GM18868 (cell line): Measurements from ENCODE around the gene SERGEF.

ENCODE experiments used
- ATAC-seq: cut with Tn5 transposase; IDR thresholded peaks from one replicate; pipeline ENCODE4 v1.9.1; 2021; ENCODE audit warnings: mild to moderate bottlenecking, moderate library complexity; ENCODE audit not compliant: unreplicated experiment

SERGEF gene

DNA sequence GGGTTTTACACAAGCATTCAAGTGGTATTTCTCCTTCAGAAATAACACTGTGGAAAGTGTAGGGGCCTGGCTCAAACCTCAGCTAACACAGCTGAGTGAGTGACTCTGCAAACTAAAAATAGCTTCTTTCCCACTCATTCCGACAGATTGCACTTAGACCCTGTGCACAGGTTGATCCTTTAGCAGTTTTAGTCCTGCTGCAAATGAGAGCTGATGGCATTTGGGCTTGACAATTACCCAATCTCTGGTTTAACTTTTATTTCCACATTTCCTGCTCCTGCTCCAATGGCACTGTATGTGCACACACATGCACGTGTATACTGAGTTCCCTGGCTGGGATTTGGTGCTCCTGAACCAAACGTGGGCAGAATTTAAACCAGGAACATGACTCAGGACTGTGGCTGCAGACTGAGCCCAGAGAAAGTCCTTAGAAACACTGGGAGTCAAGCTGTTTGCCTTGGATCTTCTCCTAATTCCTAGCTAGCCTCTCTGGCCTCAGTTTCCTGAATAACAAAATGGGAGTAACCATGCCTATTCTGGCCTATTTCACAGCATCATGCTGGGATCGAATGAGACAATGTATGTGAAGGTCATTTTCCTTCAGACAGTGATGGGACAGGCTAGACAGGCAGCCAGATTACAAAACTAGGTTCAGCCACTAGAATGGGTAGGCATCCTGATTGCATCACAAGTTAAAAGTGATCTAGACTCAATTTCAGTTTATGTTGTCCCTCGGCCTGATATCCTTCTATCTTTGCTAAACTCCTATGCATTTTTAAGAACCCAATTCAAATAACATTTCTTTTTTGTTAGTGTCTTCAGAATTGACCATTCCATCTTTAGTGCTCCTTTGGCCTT, 58.2 kb downstream of the SERGEF start:
- no peak for ATAC-seq

DNA sequence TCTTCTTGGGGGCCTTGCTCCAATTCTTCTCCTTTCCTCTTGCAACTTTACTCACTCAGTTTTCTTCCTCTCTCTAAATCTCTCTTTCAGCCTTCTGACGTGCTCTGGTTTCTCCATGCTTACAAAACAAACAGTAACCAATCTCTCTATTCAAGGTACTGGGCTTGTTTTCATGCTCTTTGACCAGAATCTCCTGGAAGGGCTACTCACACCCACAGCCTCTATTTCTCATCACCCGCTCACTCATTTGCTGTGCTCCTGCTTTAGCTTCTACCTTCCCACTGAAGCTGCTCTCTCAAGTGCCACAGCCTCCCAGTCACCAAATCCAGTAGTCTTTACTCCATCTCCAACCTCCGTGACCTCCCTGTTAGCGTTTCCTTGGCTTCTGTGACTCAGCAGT, 60.4 kb downstream of the SERGEF start:
- ATAC-seq, result no peak

DNA sequence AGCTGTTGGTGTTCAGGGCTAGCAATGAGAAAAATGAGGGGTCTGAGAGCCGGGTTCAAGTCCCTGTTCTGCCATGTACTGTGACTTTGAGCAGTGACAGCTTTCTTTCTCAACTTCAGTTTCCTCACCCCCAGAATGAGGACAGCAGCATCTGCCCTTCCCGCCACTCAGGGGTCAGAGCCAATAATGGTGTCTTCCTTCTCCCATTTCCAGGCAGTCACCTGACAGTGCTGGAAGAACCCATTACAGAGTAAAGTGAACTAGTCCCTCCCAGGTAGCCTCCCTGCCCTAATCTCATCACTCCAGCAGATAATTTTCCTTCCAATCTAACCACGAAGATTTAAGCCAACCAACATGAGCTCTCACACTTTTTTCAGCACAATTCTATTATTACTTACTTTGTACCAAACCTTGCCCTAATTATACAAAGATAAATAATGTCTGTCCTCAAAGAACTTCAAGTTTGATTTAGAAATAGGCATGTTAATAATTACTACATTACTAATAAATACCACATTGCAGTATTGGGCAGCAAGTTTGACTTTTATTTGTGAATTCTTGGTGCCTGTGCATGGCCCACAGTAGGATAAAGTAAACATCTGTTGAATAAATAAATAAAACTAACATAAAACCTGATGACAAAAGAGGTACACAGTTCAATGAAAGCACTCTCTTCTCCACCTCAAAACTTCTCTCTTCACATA, 61.0 kb downstream of the SERGEF start:
- no peak for ATAC-seq

DNA sequence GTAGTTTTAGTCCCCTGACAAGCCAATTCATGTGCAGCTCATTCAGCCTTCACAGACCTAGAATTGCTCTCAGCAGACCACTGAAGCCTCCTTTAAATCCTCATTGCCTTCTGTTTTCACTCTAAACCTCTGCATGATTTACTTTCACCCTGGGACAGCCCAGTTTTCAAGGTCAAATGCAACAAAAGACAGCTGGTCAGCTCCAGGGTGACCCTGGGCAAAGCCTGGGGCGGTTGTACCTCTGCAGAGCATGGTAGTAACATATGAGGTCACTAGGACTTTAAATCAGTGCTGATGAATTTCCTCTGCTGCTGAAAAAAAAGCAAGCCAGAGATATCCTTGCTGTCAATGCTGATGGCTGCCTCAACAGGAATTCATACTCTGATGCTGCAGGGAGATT, 62.2 kb downstream of the SERGEF start:
- ATAC-seq, result no peak

DNA sequence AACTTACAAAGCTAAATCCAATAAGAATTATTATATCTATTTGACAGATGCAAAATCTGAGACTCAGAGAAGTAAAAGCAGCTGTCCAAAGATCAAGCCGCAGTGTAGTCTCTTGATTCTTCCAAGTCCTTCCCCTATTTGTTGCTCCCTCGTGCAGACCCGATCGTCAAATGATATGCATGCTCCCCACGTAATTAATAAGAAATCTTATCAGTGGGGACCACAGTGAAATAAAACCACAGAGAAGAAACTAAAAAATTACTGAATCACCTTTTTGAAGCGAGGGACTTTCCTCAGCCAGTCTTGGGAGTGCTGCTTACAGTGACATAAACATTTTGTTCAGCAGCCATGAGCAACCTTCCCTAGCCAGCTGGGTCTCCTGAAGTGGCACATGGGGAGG, 64.6 kb downstream of the SERGEF start:
- no peak for ATAC-seq

DNA sequence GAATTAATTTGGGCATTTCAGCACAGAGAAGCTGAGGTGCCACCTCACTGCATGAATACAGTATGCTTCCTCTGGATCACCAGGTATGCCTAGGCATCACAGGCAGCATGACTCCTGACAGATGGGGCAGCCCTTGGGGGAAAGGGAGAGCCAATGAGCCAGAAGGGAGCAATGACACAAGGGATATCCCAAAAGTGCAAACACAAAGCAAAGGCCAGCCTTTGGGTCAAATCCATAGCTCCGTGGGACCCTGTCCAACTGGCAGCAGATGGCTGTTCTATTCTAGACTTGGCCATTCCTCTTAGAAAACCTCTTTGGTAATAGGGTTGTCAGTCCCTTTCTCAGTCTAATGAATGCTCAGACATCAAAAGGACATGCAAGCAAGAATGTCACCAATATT, 73.3 kb downstream of the SERGEF start:
- no peak for ATAC-seq

DNA sequence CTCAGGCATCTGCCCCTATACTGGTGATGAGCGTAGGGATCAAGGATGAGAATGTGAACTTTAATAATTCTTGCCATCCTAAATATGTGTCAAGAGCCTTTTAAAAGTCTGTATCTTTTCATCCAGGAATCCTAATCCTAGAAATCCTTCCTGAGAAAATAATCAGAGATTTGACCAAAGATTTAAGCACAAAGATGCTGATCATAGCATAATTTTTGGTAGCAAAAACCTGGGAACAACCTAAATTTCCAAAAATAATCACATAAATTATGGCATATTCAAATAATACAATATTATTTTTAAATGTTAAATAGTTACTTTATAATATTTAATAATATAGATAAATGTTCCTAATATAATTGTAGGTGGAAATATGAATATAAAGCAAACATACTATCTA, 76.1 kb downstream of the SERGEF start:
- no peak for ATAC-seq

DNA sequence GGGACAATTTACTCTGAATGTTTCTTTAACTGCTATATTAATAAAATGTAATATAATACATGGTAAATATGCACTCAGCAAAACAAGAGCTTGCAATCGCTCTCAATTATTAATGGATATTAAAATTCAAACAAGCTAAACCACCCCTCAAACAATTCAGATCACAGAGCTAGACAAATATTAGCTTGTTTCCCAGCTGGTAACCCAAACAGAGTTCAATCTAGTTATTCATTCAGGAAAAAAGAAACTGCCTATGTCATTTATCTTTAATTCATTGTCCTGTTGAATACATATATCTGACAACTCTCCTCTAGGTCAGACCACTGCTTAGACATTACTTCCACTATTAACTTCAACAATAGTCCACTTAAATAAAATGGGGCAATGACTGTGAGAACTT, 78.7 kb downstream of the SERGEF start:
- no peak for ATAC-seq

DNA sequence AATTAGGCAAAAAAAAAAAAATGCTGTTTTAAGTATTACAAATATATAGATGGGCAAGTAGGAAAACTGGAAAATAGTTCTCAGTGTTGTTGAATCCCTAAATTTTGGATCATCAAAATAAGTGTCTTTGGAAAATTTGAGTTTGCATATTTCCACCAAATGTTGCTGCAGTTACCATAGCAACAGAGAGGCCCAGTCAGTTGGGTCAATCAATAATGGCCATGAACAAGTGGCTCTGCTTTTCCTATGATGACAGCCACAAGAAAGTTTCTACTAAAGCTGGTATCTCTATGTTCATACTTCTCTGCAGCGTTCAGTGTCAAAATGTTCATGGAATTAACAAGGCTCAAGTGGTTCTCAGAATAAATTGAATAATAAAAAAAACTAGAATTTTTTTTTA, 79.1 kb downstream of the SERGEF start:
- no peak for ATAC-seq

DNA sequence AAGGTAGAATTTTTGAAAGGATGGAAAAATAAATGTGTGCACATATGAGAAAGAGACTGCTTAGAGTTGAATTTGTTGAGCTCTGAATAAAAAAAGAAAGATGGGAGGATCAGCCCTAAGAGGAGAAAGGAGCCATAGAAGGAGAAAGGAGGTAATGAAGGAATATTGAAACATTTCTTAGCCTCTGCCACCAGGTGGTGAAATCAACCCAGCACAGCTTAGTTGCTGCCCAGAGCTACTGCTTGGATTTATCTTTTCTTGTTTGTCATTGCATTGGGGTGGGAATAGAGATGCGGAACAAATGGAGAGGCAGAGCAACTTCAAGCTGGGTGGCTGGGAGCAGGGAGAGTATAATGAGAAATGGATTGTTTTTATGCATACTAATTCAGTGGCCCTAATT, 80.4 kb downstream of the SERGEF start:
- ATAC-seq, result no peak

DNA sequence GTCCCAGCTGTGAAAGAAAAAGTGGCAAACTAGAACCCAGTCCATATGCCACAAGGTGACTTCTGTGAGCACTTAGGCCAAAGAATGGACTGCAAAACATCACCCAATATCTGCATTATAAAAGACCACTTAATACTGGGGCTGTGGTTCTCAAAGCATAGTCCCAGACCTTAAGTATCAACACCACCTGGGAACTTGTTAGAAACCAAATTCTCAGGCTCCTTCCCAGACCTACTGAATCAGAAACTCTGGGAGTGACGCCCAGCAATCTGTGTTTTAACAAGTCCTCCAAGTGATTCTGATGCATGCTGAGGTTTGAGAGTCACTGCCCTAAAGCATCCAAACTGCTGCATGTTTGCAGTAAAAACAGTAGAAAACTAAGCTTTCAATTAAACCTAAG, 81.3 kb downstream of the SERGEF start:
- ATAC-seq, result no peak

DNA sequence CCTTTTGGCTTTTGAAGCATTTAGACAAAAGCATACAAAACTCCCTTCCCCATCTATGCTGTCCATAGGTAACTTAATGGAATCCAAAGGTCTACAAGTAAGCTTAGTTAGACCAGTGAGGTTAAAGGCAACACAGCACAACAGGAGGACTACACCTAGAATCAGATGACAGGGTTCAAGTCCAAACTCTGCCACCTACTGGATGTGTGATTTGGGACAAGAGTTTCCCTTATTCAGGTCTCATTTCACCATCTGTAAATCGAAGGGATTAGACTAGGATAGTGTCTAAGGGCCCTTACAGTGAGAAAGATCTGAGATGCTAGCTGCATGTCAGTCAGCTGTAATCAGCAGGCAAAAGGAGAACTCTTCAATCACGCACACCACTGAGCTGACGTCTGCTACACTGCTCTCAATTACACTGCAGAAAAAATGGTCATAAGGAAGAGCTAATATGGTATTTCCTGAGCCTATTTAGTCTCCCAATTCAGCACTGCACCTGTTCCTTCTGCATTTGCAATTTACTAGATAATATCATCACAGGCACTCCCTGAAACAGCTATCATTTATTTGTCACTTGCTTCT, 82.2 kb downstream of the SERGEF start:
- no peak for ATAC-seq

DNA sequence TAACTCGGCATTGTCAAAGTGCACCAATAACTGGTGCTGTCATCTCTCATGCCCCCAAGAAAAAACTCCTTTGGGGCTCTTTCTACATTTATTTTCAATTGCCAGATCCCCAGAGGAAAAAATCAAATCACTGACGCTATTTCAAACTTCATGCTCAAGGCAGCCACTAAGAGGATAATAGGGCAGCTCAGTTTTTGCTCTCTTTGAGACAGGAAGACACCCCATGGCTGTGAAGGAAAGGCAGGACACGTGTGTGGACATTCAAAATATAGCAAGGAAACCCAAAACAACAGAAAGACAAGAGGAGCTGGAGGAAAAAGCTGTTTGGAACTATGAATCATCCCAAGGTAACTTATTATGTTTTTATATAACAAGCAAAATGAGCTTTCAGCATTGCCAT, 83.7 kb downstream of the SERGEF start:
- ATAC-seq, result no peak

DNA sequence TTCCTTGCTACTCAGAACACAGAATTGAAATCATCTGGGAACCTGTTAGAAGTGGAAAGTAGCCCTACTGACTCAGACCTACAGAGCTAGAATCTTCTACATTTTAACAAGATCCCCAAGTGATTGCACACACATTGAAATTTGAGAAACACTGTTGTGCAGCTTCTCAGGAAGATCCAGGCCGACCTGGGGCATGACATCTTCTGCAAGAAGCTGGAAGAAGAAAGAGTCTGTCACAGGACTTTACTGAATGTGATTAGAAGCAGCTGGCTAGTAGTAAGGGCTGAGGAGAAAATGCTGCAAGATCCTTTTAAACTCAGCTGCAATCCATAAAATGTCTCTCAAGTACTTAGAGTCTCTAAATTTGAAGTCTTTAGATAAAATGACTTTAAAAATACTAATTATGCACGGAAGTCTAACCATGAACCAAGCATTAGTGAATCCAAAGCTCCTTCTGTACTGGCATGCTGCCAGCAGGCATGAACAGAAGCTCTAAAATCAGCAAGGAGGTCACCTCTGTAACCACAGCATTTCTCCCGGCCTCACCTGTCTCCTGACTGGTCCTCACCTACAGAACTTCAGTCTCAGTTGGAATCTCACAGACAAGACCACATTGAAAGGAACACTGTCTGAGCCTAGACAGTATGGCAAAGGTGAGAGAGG, 85.0 kb downstream of the SERGEF start:
- ATAC-seq, result no peak

DNA sequence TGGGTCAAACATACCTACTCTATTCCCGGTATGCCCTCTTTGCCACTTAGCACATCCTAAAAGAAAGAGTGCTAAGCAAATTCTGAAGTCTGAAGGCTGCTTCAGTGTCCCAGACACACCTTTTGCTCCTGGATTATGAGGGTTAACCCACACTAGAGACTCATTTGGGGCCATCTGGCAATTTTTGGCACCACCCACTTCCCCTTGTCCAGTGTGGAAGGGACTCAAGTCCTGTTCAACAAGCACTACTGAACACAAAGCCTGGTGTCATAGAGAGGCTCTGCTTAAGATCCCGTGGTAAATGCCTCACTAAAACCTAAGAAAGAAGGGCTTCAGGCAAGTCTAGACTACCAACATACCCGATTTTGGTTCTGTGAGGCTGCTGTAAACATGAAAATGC, 85.8 kb downstream of the SERGEF start:
- ATAC-seq, result no peak

DNA sequence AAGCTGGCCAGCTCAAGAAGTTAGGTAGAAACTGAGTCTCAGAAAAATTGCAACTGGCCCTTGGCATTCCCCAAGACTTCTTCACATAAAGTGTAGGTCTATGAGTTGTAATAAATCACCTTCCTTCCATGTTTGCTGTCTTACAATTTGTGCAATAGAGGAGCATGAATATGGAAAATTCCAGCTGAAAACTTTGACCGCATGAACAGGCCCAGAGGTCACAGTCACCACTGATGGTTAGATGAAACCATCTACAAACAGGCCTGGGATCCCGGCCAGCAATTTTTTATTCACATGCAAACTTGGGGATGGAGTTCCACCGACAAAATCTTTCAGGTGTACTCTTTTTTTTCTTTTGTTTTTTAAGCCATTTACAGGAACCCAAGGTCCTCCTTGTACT, 88.1 kb downstream of the SERGEF start:
- no peak for ATAC-seq

DNA sequence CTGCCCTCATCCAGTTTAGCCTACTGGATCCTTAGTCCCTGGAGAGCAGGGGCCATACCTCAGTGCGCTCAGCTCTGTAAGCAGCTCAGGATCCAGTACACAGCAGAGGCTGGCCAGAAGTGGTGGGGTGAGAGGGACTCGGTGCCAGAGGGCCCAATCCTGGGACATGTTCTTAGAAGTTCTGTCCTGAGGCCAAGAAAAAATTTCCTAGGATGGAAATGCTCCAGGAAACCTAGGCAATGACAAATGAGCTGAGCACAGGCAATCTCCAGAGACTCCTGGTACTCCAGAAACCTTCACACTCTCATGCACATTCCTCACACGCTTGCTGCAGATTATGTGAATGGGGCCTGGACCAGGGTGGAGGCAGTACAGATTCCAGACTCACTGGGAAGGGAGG, 89.6 kb downstream of the SERGEF start:
- ATAC-seq, result no peak

DNA sequence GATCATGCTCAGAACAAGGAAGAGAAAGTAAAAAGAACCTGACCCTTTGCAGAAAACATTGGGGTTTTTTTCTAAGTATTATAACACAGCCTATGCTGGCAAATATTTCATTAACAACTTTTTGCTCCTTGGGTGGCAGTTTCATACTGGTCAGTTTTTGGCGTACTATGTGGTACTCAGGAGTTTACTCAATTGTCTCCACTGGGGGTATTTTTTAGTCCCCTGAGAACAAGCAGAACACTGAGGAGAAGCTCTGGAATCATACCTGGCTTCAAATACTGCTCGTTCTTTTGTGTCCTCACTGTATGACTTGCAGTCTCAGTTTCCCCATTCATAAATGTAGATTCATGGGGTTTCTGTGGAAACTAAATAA, 90.4 kb downstream of the SERGEF start:
- no peak for ATAC-seq

DNA sequence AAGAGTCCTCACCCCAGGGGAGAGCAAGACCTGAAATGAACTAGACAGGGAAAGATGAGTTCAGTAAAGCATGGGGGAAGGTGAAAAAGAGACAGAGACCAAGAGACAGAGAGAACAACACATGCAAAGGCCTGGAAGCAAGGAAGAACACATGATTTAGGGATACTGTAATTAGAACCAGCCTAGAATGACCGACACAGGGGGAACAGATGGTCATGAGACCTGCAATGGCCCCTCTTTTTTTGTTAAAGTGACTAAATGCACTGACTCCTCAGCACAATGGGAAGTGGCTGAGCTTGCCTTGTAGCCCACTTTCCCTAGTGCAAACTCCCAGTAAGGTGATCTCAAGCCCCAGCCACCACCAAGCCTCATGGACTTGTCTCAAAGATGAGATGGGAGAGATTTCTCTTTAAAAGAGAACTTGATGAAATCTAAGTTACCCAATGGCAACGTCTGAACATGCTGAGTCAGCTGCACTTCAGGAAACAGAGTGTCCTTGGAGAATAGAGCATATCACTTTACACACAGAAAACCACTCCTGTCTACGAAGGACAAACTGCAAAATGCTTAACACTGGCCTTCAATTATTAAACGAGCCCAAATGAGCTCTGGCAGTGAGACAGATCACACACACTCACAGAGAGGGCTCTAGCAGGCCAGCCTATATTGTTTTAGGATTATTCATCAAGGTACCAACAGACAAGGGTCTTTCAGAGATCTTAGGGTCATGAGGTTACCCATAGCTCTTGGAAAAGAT, 91.0 kb downstream of the SERGEF start:
- ATAC-seq, result no peak

DNA sequence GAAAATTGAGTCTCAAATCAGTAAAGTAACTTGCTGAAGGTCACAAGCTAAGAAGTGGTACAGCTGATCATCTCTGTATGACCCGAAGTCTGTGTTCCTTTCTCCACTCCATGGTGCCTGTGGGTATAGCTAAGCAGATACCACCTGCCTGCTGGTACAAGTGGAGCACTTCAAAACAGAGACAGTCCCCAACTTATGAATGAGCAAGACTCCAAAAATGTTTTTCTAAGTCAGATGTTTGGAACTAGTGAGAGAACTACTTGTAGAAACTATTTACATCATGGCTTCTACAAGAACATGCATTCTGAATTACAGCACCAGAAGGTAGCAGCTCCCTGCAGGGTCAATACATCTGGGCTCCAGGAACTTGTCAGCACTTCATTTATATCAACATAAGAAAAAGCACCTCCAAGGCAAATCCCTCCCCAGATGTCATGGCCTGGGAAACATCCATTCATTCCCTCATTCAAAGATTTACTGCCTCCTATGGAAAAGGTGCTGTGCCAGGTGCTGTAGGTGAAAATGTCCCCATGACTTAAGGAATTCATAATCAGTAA, 94.7 kb downstream of the SERGEF start:
- ATAC-seq, result no peak

DNA sequence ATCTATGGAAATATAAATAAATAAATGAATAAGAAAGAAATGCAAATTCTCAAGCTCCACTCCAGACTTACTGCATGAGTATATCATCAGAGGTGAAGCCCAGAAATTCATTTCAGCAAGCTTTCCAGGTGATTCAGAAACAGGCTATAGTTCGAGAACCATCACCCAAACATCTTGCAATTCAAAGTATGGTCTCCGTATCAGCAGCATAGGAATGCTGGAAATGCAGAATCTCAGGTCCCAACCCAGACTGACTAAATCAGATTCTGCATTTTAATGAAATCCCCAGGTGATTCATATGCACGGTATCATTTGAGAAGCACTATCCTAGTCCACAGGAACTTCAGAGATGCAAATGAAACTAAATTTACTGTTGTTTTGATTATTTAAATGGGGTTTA, 95.3 kb downstream of the SERGEF start:
- ATAC-seq, result no peak
